Posterior cingulate gyrus (tissue), 11 donors: ENCODE measurements around the gene CHST8.

Source experiments
- DNase-seq, 10 donors: peaks; one replicate each; pipeline versions ENCODE4 v3.0.0 to v3.0.0-alpha.2; 2020 to 2021; ENCODE audit warnings: mixed read lengths in 3 of 10
- intact Hi-C: fragments of 100-400 bp; cut with DNase I; formaldehyde crosslinking; loops from one replicate; pipeline ENCODE4 v1.15.1; 2023

Gene CHST8

GRCh38 chr19:33724721-33725060 lies 102.9 kb downstream of the CHST8 start:
- intact Hi-C loops: no loop called here
- DNase-seq: peak in 3 of 10 donors; percentile 34 to 64 (median 55)

- intact Hi-C loops: no loop called here
- peak in 3 of 10 donors; percentile 33 to 55 (median 45) for DNase-seq
Observed at GRCh38 chr19:33725567-33725966, 103.8 kb downstream of the CHST8 start.

DNA sequence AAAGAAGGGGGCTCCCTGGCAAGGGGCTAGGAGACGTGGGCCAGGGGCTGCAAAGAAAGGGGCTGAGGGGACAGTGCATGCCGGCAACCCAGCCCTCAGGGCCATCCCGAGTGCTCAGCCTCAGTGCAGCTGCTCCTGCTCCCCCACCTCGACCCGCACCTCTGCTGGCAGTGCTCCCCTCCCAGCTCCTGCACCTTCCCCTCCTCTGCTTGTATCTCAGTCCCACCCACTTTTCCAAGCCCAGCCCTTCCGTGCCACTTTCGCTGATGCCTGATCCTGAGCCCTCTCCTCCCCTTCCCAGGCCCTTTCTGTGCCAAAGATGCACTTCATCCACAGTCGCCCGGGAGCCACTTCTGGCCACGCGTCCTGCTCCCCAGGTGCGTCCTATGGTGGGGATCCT lies 105.0 kb downstream of the CHST8 start:
- intact Hi-C loops: no loop called here
- peak in 3 of 10 donors; percentile 51 to 77 (median 59) for DNase-seq

- intact Hi-C loops: no loop called here
- DNase-seq: peak in 3 of 10 donors; percentile 54 to 72 (median 69)
Observed at GRCh38 chr19:33727331-33727998, 105.7 kb downstream of the CHST8 start.

- intact Hi-C loops: no loop called here
- DNase-seq: peak in 3 of 10 donors; percentile 10 to 70 (median 22)
Observed at GRCh38 chr19:33728141-33728540, 106.4 kb downstream of the CHST8 start.

DNA sequence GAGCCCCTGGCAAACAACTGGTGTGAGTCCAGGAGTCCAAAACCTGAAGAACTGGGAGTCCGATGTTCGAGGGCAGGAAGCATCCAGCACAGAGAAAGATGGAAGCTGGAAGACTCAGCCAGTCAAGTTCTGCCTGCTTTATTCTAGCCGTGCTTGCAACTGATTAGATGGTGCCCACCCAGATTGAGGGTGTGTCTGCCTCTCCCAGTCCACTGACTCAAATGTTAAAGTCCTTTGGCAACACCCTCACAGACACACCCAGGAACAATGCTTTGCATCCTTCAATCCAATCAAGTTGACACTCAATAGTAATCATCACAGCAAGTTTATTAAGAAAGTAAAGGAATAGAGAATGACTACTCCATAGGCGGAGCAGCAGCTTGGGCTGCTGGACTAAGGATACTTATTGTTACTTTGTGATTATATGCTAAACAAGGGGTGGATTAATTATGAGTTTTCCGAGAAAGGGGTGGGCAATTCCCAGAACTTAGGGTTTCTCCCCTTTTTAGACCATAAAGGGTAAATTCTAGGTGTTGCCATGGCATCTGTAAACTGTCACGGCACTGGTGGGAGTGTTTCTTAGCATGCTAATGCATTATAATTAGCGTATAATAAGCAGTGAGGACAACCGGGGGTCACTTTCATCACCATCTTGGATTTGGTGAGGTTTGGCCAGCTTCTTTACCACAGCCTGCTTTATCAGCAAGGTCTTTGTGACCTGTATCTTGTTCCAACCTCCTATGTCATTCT lies 109.3 kb downstream of the CHST8 start:
- peak in 1 of 10 donors; percentile 41 for DNase-seq
- intact Hi-C loops: no loop called here

- intact Hi-C loops: no loop called here
- peak in 1 of 10 donors; percentile 31 for DNase-seq
Observed at GRCh38 chr19:33731881-33732280, 110.1 kb downstream of the CHST8 start.

DNA sequence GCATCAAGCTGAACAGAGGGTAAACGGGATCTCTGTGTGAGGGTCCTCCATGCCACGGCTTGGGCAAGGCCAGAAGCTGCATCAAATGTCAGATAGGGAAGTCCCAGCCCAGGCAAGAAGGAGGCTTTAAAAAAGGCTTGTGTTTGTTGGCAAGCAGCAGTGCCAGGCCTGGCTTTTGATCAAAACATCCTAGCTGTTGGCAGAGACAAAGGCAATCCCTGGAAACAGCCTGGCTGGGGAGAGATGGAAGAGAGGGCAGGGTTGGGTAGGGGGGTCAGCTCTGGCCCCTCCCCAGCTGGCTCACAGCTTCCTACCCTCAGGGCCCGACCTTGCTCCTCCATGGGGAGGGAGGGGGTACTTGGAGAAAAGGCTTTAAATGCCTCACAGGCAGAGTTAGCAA lies 113.2 kb downstream of the CHST8 start:
- intact Hi-C loops: no loop called here
- peak in 7 of 10 donors; percentile 30 to 90 (median 58) for DNase-seq

DNA sequence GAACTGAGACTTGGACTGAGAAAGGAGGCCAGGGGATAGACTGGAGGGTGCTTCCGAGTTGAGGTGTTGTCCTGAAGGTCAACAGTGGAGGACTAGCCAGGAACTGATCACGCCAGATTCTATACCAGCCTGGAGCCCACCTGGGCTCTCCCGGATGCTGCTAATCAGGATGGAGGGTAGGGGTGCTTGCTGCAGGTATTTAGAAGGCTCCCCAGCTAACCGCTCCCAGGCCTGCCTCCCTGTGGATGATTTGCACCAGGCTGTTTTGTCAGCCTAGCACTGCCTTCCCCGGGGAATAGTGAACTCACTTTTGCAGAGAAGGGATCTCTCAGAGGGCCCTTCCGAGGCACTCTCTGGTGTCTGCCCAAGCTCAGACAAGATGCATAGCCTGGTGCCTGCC lies 114.4 kb downstream of the CHST8 start:
- intact Hi-C loops: no loop called here
- DNase-seq: no peak

DNA sequence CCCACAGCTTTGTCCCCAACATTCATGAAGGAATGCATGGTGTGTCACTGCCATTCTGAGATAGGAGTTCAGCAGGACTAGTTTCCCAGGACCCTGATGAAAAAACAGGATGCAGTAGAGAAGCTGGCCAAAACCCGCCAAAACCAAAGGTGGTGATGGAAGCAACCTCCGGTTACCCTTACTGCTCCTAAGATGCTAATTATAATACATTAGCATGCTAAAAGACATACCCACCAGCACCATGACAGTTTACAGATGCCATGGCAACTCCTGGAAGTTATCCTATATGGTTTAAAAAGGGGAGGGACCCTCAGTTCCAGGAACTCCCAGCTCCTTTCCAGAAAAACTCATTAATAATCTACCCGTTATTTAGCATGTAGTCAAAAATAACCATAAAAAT lies 115.0 kb downstream of the CHST8 start:
- intact Hi-C loops: no loop called here
- no peak for DNase-seq

- no peak for DNase-seq
- intact Hi-C loops: no loop called here
Observed at GRCh38 chr19:33737681-33738371, 116.1 kb downstream of the CHST8 start.

GRCh38 chr19:33740811-33741396 lies 119.2 kb downstream of the CHST8 start:
- peak in 2 of 10 donors; percentile 32 to 57 for DNase-seq
- intact Hi-C loops: no loop called here

DNA sequence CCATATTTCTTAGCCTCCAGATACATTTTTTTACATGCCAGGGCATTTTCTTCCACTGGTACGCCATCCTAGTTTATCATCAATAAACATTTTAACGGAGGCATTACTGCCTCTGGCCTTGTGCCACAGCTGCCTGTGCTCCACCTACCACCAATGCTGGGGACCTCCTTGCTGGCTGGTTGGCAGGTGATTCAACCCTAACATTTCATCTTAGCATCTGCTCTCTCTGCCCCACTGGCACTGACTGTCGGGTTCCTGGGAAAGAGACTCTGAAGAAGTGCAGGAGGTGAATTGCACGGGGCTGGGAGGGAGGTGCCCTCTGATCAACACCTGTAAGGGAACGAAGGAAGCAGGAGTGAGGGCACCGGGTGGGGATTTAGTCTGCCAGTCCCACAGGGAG lies 123.5 kb downstream of the CHST8 start:
- no peak for DNase-seq

DNA sequence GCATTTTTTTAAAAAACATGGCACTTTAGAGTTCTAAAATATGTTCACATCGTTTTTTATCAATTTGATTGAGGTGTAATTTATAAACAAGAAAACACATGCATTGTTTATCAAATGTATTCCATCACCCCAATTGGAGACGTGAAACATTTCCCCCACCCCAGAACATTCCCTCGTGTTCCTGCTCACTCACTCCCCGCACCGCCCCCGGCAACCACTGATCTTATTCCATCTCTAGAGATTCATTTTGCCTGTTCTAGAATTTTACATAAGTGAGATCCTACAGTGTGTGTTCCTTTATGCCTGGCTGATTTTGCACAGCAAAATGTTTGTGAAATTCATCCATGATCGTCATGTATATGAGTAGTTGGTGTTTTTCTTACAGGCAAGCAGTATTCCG lies 124.4 kb downstream of the CHST8 start:
- peak in 2 of 10 donors; percentile 33 to 41 for DNase-seq
- intact Hi-C loops: no loop called here

More for the DNA sequence above, 123.5 kb downstream of the CHST8 start:
- intact Hi-C loops: no loop called here

- intact Hi-C loops: no loop called here
- peak in 1 of 10 donors; percentile 64 for DNase-seq
Observed at GRCh38 chr19:33747273-33747672, 125.5 kb downstream of the CHST8 start.

GRCh38 chr19:33748231-33748630 lies 126.5 kb downstream of the CHST8 start:
- intact Hi-C loops: no loop called here
- DNase-seq: peak in 1 of 10 donors; percentile 43

DNA sequence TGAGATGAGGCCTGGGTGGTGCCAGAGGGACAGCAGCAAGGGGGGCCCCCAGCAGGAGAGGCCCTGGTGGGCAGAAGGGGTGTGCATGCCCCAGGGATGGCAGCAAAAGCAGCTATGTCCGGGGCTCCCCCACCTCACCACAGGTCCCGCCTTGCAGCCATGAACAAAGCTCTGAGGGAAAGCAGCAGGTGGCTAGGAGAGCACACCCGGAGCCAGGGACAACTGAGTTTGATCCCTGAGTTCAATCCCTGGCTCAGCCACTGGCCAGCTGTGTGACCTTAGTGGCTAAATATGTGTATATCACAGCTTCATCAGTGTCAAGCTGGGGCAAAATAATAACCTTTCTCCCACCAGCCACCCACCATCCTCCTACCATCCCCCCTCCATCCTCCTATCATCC lies 127.3 kb downstream of the CHST8 start:
- DNase-seq: peak in 1 of 10 donors; percentile 59
- intact Hi-C loops: no loop called here

DNA sequence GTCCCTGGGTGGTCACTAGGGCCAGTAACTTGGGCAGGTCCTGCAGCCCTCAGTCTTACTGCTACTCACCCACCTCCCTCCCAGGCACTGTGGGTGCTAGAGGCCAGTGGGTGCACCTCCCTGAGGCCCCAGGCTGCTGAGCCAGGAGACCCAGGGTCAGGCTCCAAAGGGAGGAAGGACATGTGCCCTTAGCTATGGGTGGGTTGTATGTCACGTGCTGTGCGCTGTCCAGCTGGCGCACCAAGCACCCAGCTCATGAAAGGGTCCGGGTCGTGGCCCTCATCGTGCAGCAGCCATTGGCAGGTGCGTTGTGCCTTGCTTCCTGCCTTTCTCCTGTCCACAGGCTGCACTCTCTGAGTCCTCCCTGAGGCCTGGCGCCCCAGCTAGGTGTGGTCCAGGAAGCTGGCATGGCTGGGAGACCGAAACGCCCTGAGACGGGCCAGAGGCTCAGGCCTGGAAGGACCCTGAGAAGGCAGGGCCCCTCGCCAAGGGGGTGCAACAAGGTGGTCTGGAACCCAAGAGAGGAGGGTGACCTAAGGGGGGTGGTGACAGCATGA lies 127.9 kb downstream of the CHST8 start:
- intact Hi-C loops: no loop called here
- DNase-seq: peak in 1 of 10 donors; percentile 71

- peak in 1 of 10 donors; percentile 65 for DNase-seq
- intact Hi-C loops: no loop called here
Observed at GRCh38 chr19:33750587-33751435, 129.1 kb downstream of the CHST8 start.

DNA sequence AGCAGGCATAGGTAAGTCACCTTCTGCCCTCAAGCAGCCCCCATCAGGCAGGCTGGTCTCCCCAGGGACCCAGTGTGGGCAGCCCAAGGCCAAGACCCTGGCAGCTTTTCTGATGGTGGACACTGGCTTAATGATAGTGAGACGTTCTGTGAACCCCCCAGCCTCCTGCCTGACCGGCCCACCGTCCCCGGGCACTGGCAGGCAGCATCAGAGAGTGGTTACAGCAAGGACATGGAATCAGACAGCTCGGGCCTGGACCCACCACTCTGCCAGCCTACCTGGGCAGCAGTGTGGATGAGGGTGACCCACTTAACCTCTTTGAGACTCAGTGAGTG lies 129.7 kb downstream of the CHST8 start:
- intact Hi-C loops: no loop called here
- DNase-seq: peak in 1 of 10 donors; percentile 71
